GM12878 (cell line): ENCODE data around the gene TNFRSF8. TPM values are rescaled to one million over a fixed set of nuclear protein-coding genes. Genes with fewer than 3 reads are reported as not detected.

Experiments
- ATAC-seq: fragments of 200-7000 bp; cut with Tn5 transposase; 3 replicates; pipeline ENCODE4 v1.9.1; 2020; ENCODE audit warnings: mild to moderate bottlenecking, moderate library complexity
- BruUV-seq: library from RNA; stranded (reverse); fragments of 400-500 nt; replicated peaks from 2 replicates; lab custom pipeline; 2021; lab: Mats Ljungman, UMichigan
- CTCF ChIA-PET: fragments of 300-600 bp; sonication (Branson Sonifier 250); formaldehyde crosslinking; extraction: SDS; loops from one replicate; lab custom pipeline; 2021; ENCODE audit warnings: inconsistent platforms; lab: Yijun Ruan, JAX
- POLR2A ChIA-PET: fragments of 350-600 bp; formaldehyde crosslinking; extraction: SDS; loops from one replicate; lab custom pipeline; 2021; ENCODE audit warnings: inconsistent platforms; lab: Charles Lee
- RAD21 ChIA-PET: fragments of 300-600 bp; sonication (Branson Sonifier 250); formaldehyde crosslinking; loops from one replicate; lab custom pipeline; 2023; ENCODE audit warnings: antibody characterized with exemption; ENCODE audit not compliant: unreplicated experiment; lab: Charles Lee
- SMC1A ChIA-PET: fragments of 300-600 bp; sonication (Branson Sonifier 250); formaldehyde crosslinking; loops from one replicate; lab custom pipeline; 2023; ENCODE audit not compliant: unreplicated experiment, uncharacterized antibody; lab: Charles Lee
- DNase-seq: peaks from one replicate; pipeline ENCODE4 v3.0.0-alpha.2; 2011; ENCODE audit warnings: low read depth, low spot score
- FAIRE-seq: peaks from 3 replicates; lab custom pipeline; 2011; peaks lifted over from hg19 to GRCh38; lab: Jason Lieb, UNC
- H2AFZ ChIP-seq: 2 replicates; pipeline ENCODE4 v1.6.0; 2011; ENCODE audit warnings: low read depth, low read length, control low read depth; ENCODE audit not compliant: control insufficient read depth
- H3K27ac ChIP-seq: 2 replicates; pipeline ENCODE4 v1.5.1; 2011; ENCODE audit warnings: control low read depth; ENCODE audit not compliant: control insufficient read depth, insufficient read depth
- H3K27me3 ChIP-seq, 2 experiments: replicated peaks in 1 of 2; 2 replicates each; pipeline versions ENCODE4 v1.6.0 to v1.6.1; 2011; ENCODE audit warnings: low read length in 1 of 2; ENCODE audit not compliant: control insufficient read depth in 2 of 2, insufficient read depth in 2 of 2
- H3K36me3 ChIP-seq, 2 experiments: 2 replicates each; pipeline ENCODE4 v1.5.1; 2011; ENCODE audit warnings: low read length in 1 of 2; ENCODE audit not compliant: control insufficient read depth in 2 of 2, insufficient read depth in 2 of 2
- H3K4me1 ChIP-seq: 2 replicates; pipeline ENCODE4 v1.6.1; 2011; ENCODE audit warnings: mild to moderate bottlenecking, low read length, moderate library complexity, mixed read lengths; ENCODE audit not compliant: control insufficient read depth, insufficient read depth
- H3K4me2 ChIP-seq: 2 replicates; pipeline ENCODE4 v1.6.0; 2011; ENCODE audit warnings: control low read depth; ENCODE audit not compliant: control insufficient read depth, insufficient read depth
- H3K4me3 ChIP-seq: fragments of 200-600 bp; sonication (generic); 2 replicates; pipeline ENCODE4 v1.5.1; 2016
- H3K79me2 ChIP-seq: 2 replicates; pipeline ENCODE4 v1.6.0; 2011; ENCODE audit warnings: low read length; ENCODE audit not compliant: control insufficient read depth, insufficient read depth
- H3K9ac ChIP-seq: 2 replicates; pipeline ENCODE4 v1.8.0; 2011; ENCODE audit warnings: low read length, control low read depth, mixed read lengths; ENCODE audit not compliant: control insufficient read depth, insufficient read depth
- H3K9me3 ChIP-seq: replicated peaks from 3 replicates; pipeline ENCODE4 v1.5.1; 2011; ENCODE audit warnings: mild to moderate bottlenecking, low read length; ENCODE audit not compliant: control insufficient read depth, insufficient read depth
- H4K20me1 ChIP-seq: 2 replicates; pipeline ENCODE4 v1.6.0; 2011; ENCODE audit not compliant: control insufficient read depth, insufficient read depth
- BACH1 ChIP-seq: fragments of 450-650 bp; IDR thresholded peaks from 2 replicates; pipeline ENCODE4 v1.6.1; 2017; ENCODE audit warnings: mild to moderate bottlenecking, borderline replicate concordance
- CREM ChIP-seq: IDR thresholded peaks from 2 replicates; pipeline ENCODE4 v1.6.1; 2014; ENCODE audit warnings: antibody characterized with exemption, low read depth
- GATAD2B ChIP-seq: fragments of 450-650 bp; conservative IDR thresholded peaks from 2 replicates; pipeline ENCODE4 v1.6.1; 2017; ENCODE audit warnings: low read depth, mild to moderate bottlenecking, moderate library complexity
- MEF2B ChIP-seq: fragments of 450-650 bp; IDR thresholded peaks from 2 replicates; pipeline ENCODE4 v1.6.1; 2018; ENCODE audit warnings: mild to moderate bottlenecking, moderate library complexity; ENCODE audit not compliant: partially characterized antibody, poor library complexity, severe bottlenecking
- MLLT1 ChIP-seq: fragments of 450-650 bp; IDR thresholded peaks from 2 replicates; pipeline ENCODE4 v1.6.1; 2016; ENCODE audit warnings: mild to moderate bottlenecking
- POLR2A ChIP-seq: IDR thresholded peaks from 2 replicates; pipeline ENCODE4 v1.6.1; 2011; ENCODE audit warnings: low read depth, mild to moderate bottlenecking, low read length
- RAD21 ChIP-seq: IDR thresholded peaks from 2 replicates; pipeline ENCODE4 v1.6.1; 2011; ENCODE audit warnings: mild to moderate bottlenecking, low read depth, low read length, moderate library complexity; ENCODE audit not compliant: insufficient read depth
- ZNF687 ChIP-seq: fragments of 450-650 bp; IDR thresholded peaks from 2 replicates; pipeline ENCODE4 v1.6.1; 2017; ENCODE audit warnings: mild to moderate bottlenecking, moderate library complexity
- ZSCAN29 ChIP-seq: fragments of 450-650 bp; IDR thresholded peaks from 2 replicates; pipeline ENCODE4 v1.6.1; 2017; ENCODE audit warnings: mild to moderate bottlenecking, moderate library complexity
- WGBS: methylation state at CpG from one replicate; pipeline ENCODE4 v1.1.6; 2016; ENCODE audit warnings: low lambda C conversion rate; ENCODE audit not compliant: insufficient replicate concordance, insufficient coverage; ENCODE audit errors: missing lambda C conversion rate; 5-methylcytosine and 5-hydroxymethylcytosine counted together
- in situ Hi-C: fragments of 300-500 bp; cut with MboI; formaldehyde crosslinking; loops from 9 replicates; pipeline ENCODE4 v1.14.3; 2018; ENCODE audit warnings: mixed read lengths
- intact Hi-C: fragments of 100-400 bp; cut with micrococcal nuclease; formaldehyde crosslinking; loops from one replicate; pipeline ENCODE4 v1.14.2; 2022; ENCODE audit not compliant: unreplicated experiment
- polyA plus RNA-seq, 11 experiments: library from polyadenylated mRNA; depleted of rRNA in 4 of 11; unstranded in 6 of 11; stranded (reverse) in 5 of 11; fragments of >200 nt; fragmentation: Nextera tagmentation in 4 of 11; fragmentation: Illumina TruSeq in 1 of 11; extraction: Ambion mirVana in 4 of 11; extraction: Trizol in 1 of 11; gene quantifications; 1 replicate in 1 of 11; 2 replicates in 10 of 11; pipeline versions ENCODE4 v1.2.1 to v1.2.3, GENCODE V29; 2011 to 2016; ENCODE audit warnings: inconsistent platforms in 2 of 11, missing spikeins in 2 of 11, low read depth in 1 of 11
- total RNA-seq, 4 experiments: library from RNA; depleted of rRNA in 3 of 4; stranded (reverse); fragments of >200 nt in 3 of 4; fragmentation: Illumina TruSeq in 1 of 4; extraction: Trizol in 1 of 4; gene quantifications; 2 replicates each; pipeline versions ENCODE4 v1.2.1 to v1.2.3, GENCODE V29; 2013 to 2021
- TF ChIP-seq, protein P1 (sequence below): IDR thresholded peaks from 2 replicates; pipeline ENCODE4 v1.6.1; 2011; ENCODE audit warnings: borderline replicate concordance, low read depth, mild to moderate bottlenecking, moderate library complexity, low read length; ENCODE audit not compliant: insufficient read depth, poor library complexity, severe bottlenecking
- TF ChIP-seq, protein P2 (sequence below): IDR thresholded peaks from 2 replicates; pipeline ENCODE4 v1.6.1; 2012; ENCODE audit warnings: low read depth, low read length, improper control_type of control experiment

The TNFRSF8 gene
- total and polyA plus RNA-seq, 10 of the 15 experiments (the other 5 are each of a cell fraction or from before 2014, with no cell fraction given) = 9.8 to 114 (median 58.8) TPM

DNA sequence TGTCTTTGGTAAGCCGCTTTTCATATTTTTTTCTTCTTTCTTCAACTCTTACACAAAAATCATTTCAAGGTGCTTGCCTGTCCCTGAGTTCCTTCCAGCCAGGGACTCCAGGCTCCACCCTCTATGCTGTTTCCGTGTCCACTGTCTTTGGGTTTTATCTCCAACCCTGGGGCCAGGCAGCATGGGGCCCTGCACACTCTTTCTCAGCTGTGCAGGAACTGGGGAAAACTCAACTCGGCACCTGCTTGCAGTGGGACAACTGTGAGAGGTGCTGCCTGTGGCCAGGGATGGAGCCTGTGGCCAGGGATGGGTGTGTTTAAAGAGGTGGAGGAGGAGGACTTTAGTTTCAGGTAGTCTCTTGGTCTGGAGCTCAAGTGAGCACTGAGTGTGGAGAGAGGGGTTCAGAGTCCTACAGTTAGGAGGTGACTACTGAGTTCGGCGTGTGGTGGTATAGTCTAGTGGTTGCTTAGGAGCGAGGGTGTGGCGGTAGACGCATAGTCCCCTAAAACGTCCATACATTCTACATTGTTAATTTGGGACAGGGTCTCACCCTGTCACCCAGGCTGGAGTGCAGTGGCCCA lies 13.4 kb downstream of the TNFRSF8 start:
- ChIA-PET POLR2A (interaction anchor here (1.4 to 8.0 kb wide), 5 partner anchors 10 to 57 kb away, joined by 3 to 134 read pairs (median 52); partner anchors contain the start of genes MIIP and TNFRSF8), SMC1A (interaction anchor here (1.0 to 4.9 kb wide), 8 partner anchors 8 to 38 kb away, joined by 3 to 50 read pairs (median 6); no protein-coding TSS in a partner anchor), RAD21 (interaction anchor here (0.6 kb wide), 1 partner anchor 32 kb away, joined by 3 read pairs; no protein-coding TSS in a partner anchor), CTCF (interaction anchor here (0.8 to 4.7 kb wide), 4 partner anchors 10 to 31 kb away, joined by 3 to 80 read pairs (median 3); no protein-coding TSS in a partner anchor)
- Histone ChIP-seq H3K9ac (no peak overlapping the region; the same call in 1 of the 2 replicates), H3K79me2 (peaks cover 90% of the 10 kb centered on the region), H4K20me1 (no peaks in the 10 kb centered on the region), H3K27ac (peak overlapping the region; percentile 97; the same call in 1 of the 2 replicates), H3K4me1 (peaks cover 74% of the 10 kb centered on the region), H3K9me3 (peaks cover 4% of the 10 kb centered on the region; the same call in 2 of the 3 replicates), H3K36me3 (peaks cover 11 to 26% of the 10 kb centered on the region in 2 experiments), H3K4me2 (peak overlapping the region; percentile 53; the same call in 1 of the 2 replicates), H2AFZ (no peak overlapping the region), H3K4me3 (peak overlapping the region; percentile 2; the same call in 1 of the 2 replicates), H3K27me3 (no peaks in the 10 kb centered on the region)
- DNase-seq (no peak), ATAC-seq (no peak), FAIRE-seq (no peak)
- 0 out of 2 replicates have a peak, but pooled peaks have one; percentile 25 for TF ChIP-seq MLLT1
- TF ChIP-seq ZNF687 = no peak
- TF ChIP-seq, protein P1, sequence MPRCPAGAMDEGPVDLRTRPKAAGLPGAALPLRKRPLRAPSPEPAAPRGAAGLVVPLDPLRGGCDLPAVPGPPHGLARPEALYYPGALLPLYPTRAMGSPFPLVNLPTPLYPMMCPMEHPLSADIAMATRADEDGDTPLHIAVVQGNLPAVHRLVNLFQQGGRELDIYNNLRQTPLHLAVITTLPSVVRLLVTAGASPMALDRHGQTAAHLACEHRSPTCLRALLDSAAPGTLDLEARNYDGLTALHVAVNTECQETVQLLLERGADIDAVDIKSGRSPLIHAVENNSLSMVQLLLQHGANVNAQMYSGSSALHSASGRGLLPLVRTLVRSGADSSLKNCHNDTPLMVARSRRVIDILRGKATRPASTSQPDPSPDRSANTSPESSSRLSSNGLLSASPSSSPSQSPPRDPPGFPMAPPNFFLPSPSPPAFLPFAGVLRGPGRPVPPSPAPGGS = no peak
- TF ChIP-seq ZSCAN29 = no peak
- no peak for TF ChIP-seq BACH1
- TF ChIP-seq, protein P2, sequence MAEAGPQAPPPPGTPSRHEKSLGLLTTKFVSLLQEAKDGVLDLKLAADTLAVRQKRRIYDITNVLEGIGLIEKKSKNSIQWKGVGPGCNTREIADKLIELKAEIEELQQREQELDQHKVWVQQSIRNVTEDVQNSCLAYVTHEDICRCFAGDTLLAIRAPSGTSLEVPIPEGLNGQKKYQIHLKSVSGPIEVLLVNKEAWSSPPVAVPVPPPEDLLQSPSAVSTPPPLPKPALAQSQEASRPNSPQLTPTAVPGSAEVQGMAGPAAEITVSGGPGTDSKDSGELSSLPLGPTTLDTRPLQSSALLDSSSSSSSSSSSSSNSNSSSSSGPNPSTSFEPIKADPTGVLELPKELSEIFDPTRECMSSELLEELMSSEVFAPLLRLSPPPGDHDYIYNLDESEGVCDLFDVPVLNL = no peak
- no peak for TF ChIP-seq MEF2B
- TF ChIP-seq RAD21 = no peak
- TF ChIP-seq GATAD2B = no peak
- no peak for TF ChIP-seq CREM
- peak; percentile 50; the same call in 1 of the 2 replicates for TF ChIP-seq POLR2A
- 66% methylated on average over 5 of the region's 9 CpGs for WGBS
- in situ Hi-C loops = no loop called here
- intact Hi-C loops = no loop called here
- BruUV-seq = no TSS peak
